GM18868 (cell line): ENCODE data around the gene PLEKHG5.

Experiments
- ATAC-seq: cut with Tn5 transposase; IDR thresholded peaks from one replicate; pipeline ENCODE4 v1.9.1; 2021; ENCODE audit warnings: mild to moderate bottlenecking, moderate library complexity; ENCODE audit not compliant: unreplicated experiment

The PLEKHG5 gene

DNA sequence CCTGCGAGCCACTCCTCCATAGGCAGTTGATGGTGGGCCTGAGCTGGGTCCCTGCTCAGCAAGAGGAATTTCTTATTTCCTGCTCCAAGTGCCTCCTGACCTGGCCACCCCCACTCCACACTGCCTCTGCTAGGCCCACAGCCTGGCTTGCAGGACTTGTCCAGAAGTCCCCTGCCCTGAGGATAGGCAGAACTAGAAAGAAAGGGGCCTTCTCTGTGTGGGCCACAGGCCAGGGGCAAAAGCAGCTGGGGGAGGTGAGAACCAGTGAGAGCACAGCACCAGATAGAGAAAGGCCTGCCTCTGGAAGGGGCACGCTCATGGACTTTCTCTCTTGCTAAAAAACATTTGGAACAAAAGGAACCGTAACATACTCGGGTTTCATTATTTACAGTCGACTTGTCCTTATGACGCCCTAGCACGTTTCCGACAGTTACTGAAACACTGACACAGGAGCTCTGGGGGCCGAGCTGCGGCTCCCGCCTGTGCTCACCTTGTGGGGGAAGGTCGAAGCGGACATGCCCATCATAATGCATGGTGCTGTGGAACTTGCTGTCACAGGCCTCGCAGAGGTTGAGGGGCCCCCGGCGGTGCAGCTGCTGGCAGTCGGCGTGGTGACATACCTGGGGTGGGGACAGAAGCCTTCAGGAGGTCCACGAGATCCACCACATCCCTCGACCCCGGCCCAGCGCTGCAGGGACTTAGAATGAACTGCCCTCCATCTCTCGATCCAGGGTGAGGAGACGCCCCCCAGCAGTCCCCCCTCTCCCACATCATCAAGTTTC lies 14.2 kb downstream of the PLEKHG5 start:
- no peak for ATAC-seq

- no peak for ATAC-seq
Observed at GRCh38 chr1:6476483-6476882, 15.0 kb downstream of the PLEKHG5 start.

DNA sequence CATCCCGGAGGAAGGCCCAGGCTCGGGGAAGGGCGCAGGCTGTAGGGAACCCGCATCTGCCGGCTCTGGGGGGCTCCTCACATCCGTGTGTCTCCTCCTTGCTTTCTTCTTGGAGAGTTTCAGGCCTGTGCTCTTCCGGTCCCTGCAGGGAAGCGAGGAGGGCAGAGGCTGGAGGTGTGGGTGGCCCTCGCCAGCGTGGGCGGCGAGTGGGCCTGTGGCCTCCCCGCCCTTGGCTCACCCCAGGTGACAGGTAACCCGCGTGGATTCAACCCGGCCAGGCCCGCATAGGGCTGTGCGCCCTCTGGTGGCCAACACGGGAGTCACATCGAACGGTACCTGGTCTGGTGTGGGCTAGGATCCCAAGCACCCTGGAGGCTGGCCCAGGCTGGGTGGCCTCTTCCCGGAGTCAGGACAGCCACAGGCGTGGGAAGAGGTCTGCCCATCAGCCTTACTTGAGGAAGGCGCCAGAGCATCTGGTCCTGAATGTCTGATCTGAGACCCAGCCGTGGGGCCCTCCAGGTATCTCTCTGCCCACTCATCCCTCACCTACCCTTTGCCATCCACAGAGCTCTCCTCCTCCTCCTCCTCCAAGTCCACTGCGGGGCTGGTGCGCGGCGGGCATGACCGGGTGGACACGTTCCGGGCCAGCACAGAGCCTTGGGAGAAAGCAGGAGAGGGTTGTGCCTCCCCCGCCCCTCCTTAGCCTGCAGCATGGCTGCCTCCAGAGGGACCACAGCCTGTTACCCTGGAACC lies 15.9 kb downstream of the PLEKHG5 start:
- ATAC-seq = no peak

DNA sequence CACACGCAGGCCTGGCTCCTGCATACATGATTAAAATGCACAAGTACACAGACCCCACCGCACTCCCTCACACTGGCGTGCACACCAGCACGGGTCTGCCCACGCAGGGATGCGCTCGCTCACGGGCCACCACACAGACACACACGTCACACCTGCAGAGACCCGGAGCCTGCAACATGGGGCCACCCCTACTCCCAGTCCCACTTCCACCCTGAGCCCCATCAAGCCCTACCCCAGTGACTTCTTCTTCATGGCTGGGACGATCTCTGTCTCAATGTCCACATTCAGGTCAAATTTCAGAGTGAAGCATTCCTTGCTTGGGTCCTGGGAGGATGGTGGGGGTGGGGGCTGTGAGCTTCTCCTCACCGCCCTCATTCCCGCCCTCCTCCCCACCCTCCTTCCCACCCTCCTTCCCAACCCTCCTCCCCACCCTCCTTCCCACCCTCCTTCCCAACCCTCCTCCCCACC lies 16.6 kb downstream of the PLEKHG5 start:
- no peak for ATAC-seq

- no peak for ATAC-seq
Observed at GRCh38 chr1:6473974-6474814, 17.3 kb downstream of the PLEKHG5 start.

DNA sequence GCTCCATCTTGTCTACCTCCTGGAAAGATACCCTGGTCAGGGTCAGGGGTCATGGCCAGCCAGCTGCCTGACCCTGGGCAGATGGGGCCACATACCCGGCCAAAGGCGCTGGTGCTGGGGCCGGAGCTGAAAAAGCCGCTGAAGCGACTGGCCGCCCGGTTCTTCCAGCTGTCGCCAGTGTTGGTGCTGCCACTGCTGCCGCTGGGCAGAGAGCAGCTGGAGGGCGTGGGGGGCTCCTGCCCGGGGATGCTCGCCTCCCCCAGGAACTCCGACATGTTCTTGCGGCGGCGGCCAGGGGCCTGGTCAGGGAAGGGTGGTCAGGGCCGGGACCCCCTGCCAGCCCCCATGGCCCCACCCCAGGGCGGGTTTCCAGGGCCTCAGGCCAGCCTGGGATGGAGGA lies 18.3 kb downstream of the PLEKHG5 start:
- no peak for ATAC-seq

- ATAC-seq = no peak
Observed at GRCh38 chr1:6472391-6472790, 19.1 kb downstream of the PLEKHG5 start.

DNA sequence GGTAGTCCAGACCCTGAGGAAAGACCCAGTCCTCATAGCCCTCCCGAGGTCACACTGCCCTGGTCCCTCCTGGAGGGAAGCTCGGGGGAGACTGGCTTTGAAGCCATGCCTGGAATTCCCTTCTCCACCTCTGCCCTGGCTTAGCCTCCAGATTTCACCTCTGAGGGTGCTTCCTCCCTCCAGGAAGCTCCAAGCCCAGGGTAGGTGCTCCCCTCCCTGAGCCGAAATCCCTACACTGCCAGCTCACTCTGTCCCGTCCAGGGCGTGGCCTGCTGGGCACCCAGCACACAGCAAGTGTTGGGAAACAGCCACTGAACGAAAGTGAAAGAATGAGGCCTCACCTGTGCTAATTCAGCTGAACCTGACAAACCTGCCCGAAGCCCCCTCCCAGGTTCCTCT lies 19.5 kb downstream of the PLEKHG5 start:
- no peak for ATAC-seq

- ATAC-seq = no peak
Observed at GRCh38 chr1:6471086-6471969, 20.1 kb downstream of the PLEKHG5 start.

- ATAC-seq = no peak
Observed at GRCh38 chr1:6470132-6471085, 21.1 kb downstream of the PLEKHG5 start.

DNA sequence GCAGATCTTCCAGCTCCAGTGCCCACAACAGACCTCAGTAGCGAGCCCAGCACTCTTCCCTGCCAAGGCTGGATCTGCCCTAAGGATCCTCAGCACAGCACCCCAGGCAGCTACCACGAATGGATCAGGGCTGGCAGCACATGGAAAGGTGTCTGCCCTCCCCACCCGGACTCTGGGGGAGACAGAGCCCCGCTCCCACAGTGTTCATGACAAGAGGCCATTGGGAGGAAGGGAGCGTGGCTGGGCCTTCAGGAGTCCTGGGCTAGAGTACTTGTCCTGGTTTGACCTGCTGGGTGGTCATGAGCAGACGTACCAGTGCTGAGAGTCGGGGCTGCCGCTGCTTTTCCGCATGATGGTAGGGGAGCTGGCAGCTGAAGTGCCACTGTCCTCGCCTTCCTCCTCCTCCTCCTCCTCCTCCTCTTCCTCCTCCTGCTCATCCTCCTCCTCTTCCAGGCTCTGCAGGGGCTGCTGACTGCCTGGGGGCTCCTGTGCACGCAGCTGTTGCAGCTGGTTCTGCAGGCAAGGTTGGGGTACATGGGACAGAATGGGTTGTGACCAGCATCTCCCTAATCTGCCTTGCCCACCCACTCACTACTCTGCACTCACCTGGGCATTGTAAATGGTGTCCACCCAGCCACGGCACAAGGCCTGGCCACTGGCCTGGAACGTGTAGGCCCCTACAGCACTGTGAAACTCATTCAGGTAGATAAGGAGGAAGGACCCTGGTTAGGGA lies 22.6 kb downstream of the PLEKHG5 start:
- ATAC-seq = no peak

DNA sequence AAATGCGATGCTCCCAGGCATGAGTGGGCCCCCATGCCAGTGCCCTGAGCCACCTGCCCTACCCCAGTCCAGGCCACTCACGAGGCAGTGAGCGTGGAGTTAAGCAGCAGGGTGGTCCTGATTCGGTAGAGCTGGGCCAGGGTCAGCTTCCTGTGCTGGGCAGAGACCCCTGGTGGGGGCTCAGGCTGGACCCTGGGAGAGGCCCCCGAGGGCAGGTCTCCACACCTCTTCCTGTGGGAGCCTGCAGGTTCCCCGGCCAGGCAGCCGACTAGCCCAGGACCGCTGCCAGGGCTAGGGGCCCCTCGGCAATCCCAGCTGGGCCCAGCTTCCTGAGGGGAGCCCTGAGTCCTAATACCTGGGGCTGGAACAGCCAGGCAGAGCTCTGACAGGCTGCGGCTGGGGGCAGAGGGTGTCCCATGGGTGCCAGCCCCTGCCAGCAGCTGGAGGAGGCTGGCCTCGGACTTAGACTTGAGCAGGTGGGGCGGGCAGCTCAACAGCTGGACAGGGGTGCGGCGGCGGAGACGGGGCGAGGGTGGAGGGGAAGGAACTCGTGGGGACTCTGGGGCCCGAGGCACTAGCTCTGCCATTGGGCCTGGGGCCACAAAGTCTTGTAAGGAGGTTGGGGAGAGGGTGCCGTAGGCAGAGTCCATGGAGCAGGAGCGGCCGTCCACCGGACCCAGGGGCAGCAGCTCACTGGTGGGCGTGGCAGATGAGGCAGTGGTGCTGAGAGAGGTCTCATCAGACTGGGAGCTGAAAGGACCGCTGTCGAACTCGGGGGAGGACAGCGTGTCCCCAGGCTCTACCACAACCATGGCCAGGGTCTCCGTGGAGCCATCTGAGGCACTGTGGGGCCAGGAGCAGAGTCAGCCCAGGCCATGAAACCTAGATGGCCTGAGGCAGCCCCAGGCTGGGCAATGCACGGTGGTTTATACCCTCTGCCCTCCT lies 23.5 kb downstream of the PLEKHG5 start:
- ATAC-seq = no peak

GRCh38 chr1:6467224-6467623 lies 24.2 kb downstream of the PLEKHG5 start:
- no peak for ATAC-seq

GRCh38 chr1:6466751-6467150 lies 24.7 kb downstream of the PLEKHG5 start:
- no peak for ATAC-seq

DNA sequence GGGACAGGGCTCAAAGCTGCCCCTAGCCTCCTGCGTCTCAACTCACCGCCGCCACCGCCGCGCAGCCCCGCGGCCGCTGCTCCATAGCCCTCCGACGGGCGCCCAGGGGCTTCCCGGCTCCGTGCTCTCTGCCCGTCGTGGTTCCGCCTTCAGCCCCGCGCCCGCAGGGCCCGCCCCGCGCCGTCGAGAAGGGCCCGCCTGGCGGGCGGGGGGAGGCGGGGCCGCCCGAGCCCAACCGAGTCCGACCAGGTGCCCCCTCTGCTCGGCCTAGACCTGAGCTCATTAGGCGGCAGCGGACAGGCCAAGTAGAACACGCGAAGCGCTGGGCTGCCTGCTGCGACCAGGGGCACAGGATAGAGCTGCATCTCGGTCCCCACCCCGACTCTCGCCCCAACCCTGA lies 25.4 kb downstream of the PLEKHG5 start, which contains the start of gene TNFRSF25:
Gene TNFRSF25, minus strand, starts transcription at position 151 of the 400 bp plus-strand sequence. Its CDS starts 66 bp downstream, at position 85.
- no peak for ATAC-seq

DNA sequence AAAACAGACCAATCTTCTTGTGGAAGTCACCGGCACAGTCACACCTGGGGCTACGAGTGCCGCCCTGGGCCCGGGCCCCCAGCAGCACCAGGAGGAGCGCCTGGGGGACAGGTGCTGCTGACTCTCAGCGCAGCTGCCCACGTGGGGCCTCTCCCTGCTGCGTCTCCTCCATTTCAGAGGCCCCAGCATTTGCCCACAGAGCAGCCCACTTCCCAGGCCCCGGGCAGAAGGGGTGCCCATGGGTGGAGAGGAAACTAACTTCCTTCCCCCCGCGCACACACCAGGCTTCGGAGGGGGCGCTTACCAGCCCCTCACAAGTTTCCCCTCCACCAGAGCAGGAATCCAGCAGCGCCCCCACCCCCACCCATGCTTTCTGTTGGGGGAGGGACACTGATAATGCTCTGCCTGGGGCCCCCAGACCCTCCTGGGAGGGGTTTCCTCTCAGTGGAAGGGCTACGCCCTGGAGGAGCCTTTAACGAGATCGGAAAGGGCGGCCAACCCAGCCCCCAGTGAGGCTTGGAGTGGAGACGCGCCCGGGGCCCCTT lies 25.9 kb downstream of the PLEKHG5 start:
- no peak for ATAC-seq

DNA sequence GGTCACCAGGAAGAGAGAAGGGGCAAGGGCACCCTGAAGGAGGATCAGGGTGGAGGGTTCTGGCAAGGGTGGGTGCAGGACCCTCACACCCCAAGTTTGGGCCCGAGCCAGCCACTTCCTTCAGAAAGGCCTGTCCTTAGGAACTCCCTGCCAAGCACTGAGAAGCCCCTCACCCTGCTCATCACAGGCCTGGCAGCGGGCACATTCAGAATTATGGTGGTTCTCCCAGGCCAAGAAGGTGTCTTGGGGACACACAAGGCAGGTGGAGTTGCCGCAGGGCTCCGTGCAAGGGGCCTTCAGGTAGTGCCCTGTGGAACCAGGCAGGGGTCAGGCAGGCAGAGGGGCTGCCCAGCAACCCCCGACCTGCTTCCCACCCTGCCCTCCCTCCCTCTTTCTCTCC lies 26.6 kb downstream of the PLEKHG5 start:
- ATAC-seq = no peak
